ENCODE measurements around the gene ZSWIM5.

Gene ZSWIM5

GRCh38 chr1:45051005-45051772 lies 155.2 kb downstream of the ZSWIM5 start:
- ATAC-seq (replicated peaks; ENCODE audit: extremely low read depth, poor library complexity, severe bottlenecking), result peak; percentile 65
- Mint-ChIP-seq H3K4me3 (peak overlapping the region; percentile 62), H3K9me3 (no peaks in the 10 kb centered on the region), H3K4me1 (peaks cover 7% of the 10 kb centered on the region), H3K27me3 (no peaks in the 10 kb centered on the region), H3K27ac (ENCODE audit: low read depth) (peak overlapping the region; percentile 92), H3K36me3 (ENCODE audit: insufficient read depth) (no peaks in the 10 kb centered on the region)
- DNase-seq (ENCODE audit: low spot score in 2 of 2), result no peak

DNA sequence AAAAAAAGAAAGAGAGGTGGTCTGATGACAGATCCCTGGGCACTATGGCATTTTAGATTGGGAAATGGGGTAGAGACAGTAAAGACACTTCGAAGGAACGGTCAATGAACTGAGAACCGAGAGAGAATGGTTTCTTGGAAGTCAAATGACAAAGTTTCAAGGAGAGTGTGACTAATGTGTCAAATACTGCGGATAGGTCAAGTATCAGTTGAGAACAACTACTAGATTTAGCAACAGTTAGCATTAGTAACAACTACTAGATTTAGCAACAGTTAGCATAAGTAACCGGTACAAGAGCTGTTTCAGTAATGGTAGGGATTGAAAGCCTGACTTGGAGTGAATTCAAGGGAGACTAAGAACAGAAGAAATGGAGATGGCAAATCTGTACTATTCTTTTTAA lies 159.4 kb downstream of the ZSWIM5 start:
- H3K27ac Mint-ChIP-seq (ENCODE audit: low read depth), result no peak overlapping the region
- peaks cover 7% of the 10 kb centered on the region for H3K4me1 Mint-ChIP-seq
- H3K27me3 Mint-ChIP-seq, result no peaks in the 10 kb centered on the region
- no peak for ATAC-seq (replicated peaks; ENCODE audit: extremely low read depth, poor library complexity, severe bottlenecking)
- peaks cover 3% of the 10 kb centered on the region for H3K36me3 Mint-ChIP-seq (ENCODE audit: insufficient read depth)
- DNase-seq (ENCODE audit: low spot score in 2 of 2), result no peak
- H3K9me3 Mint-ChIP-seq, result no peaks in the 10 kb centered on the region
- no peak overlapping the region for H3K4me3 Mint-ChIP-seq

- Mint-ChIP-seq H3K4me1 (no peaks in the 10 kb centered on the region), H3K36me3 (ENCODE audit: insufficient read depth) (peaks cover 3% of the 10 kb centered on the region), H3K27me3 (no peaks in the 10 kb centered on the region), H3K9me3 (no peaks in the 10 kb centered on the region), H3K4me3 (no peak overlapping the region), H3K27ac (ENCODE audit: low read depth) (no peak overlapping the region)
- DNase-seq (ENCODE audit: low spot score in 2 of 2), result no peak
- no peak for ATAC-seq (replicated peaks; ENCODE audit: extremely low read depth, poor library complexity, severe bottlenecking)
These were observed 161.5 kb downstream of the ZSWIM5 start for GRCh38 chr1:45044916-45045315.

GRCh38 chr1:45043094-45043493 lies 163.3 kb downstream of the ZSWIM5 start:
- ATAC-seq (replicated peaks; ENCODE audit: extremely low read depth, poor library complexity, severe bottlenecking), result no peak
- no peaks in the 10 kb centered on the region for H3K9me3 Mint-ChIP-seq
- H3K36me3 Mint-ChIP-seq (ENCODE audit: insufficient read depth), result peaks cover 3% of the 10 kb centered on the region

DNA sequence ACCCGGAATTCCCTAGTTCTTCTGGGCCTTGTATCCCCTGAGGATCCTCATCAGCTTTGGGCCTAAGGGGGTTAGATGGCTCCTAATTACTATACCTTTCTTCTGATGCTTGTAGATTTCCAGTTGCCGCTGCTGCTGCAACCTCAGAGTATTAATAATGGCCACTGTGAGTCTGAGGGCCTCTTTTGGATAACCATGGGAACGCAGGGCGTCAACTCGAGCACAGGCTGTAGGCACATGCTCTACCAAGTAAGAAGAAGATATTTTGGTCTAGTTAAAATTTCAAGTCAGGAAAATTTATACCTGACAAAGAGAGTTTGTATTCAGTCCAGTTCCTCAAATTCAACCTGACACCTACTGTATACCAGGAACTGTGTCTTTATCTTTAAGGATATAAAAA lies 166.1 kb downstream of the ZSWIM5 start:
- no peak overlapping the region for H3K27ac Mint-ChIP-seq (ENCODE audit: low read depth)
- no peaks in the 10 kb centered on the region for H3K27me3 Mint-ChIP-seq
- H3K36me3 Mint-ChIP-seq (ENCODE audit: insufficient read depth), result peaks cover 4% of the 10 kb centered on the region
- DNase-seq (ENCODE audit: low spot score in 2 of 2) (no peak), ATAC-seq (replicated peaks; ENCODE audit: extremely low read depth, poor library complexity, severe bottlenecking) (no peak)
- no peaks in the 10 kb centered on the region for H3K9me3 Mint-ChIP-seq
- no peaks in the 10 kb centered on the region for H3K4me1 Mint-ChIP-seq
- H3K4me3 Mint-ChIP-seq, result no peak overlapping the region

More at GRCh38 chr1:45043094-45043493, 163.3 kb downstream of the ZSWIM5 start:
- no peaks in the 10 kb centered on the region for H3K27me3 Mint-ChIP-seq
- no peaks in the 10 kb centered on the region for H3K4me1 Mint-ChIP-seq
- H3K4me3 Mint-ChIP-seq, result no peak overlapping the region
- DNase-seq (ENCODE audit: low spot score in 2 of 2), result no peak
- no peak overlapping the region for H3K27ac Mint-ChIP-seq (ENCODE audit: low read depth)

GRCh38 chr1:45038661-45039364 lies 167.6 kb downstream of the ZSWIM5 start:
- no peaks in the 10 kb centered on the region for H3K27me3 Mint-ChIP-seq
- H3K9me3 Mint-ChIP-seq, result no peaks in the 10 kb centered on the region
- H3K4me3 Mint-ChIP-seq, result no peak overlapping the region
- H3K36me3 Mint-ChIP-seq (ENCODE audit: insufficient read depth), result peaks cover 4% of the 10 kb centered on the region
- H3K27ac Mint-ChIP-seq (ENCODE audit: low read depth), result no peak overlapping the region
- ATAC-seq (replicated peaks; ENCODE audit: extremely low read depth, poor library complexity, severe bottlenecking), result no peak
- H3K4me1 Mint-ChIP-seq, result no peaks in the 10 kb centered on the region
- no peak for DNase-seq (ENCODE audit: low spot score in 2 of 2)

DNA sequence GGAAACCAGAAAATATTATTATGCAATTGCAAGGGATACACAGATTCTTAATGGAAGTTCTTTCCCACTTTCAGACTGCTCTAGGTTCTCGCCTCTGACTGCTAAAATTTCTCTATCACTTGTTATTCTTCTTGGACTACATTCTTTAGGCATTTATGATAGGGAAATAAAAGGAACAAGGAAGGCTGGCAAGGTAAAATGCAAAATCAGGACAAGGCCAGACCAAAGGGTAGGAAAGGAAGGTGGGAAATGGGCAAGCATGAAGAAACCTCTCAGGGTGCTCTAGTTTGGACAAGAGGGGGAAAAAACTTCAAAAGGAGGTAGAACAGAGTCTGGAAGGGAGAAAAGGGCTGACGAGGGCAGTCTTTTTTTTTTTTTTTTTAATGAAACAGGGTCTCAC lies 168.2 kb downstream of the ZSWIM5 start:
- Mint-ChIP-seq H3K4me1 (no peaks in the 10 kb centered on the region), H3K27me3 (no peaks in the 10 kb centered on the region), H3K4me3 (no peak overlapping the region), H3K36me3 (ENCODE audit: insufficient read depth) (peaks cover 4% of the 10 kb centered on the region), H3K27ac (ENCODE audit: low read depth) (no peak overlapping the region), H3K9me3 (no peaks in the 10 kb centered on the region)
- ATAC-seq (replicated peaks; ENCODE audit: extremely low read depth, poor library complexity, severe bottlenecking), result no peak
- DNase-seq (ENCODE audit: low spot score in 2 of 2), result no peak

DNA sequence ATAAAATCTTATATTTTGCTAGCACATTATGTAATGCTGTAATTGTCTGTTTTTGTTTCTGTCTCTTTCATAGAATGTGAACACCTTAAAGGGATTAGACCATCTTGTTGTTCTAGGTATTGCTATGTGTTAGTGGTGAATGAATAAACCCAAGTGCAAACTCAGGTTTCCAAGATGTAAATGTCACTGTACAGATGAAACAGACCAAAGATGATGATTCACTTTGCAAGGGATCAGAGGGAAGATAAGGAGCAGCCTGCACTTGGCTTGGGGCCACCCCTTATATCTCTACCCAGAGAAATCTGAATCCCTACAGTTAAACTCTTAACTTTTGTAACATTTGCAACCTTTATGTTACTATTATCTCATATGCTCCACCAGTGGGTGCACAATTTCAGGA lies 168.9 kb downstream of the ZSWIM5 start:
- ATAC-seq (replicated peaks; ENCODE audit: extremely low read depth, poor library complexity, severe bottlenecking) (no peak), DNase-seq (ENCODE audit: low spot score in 2 of 2) (no peak)
- H3K36me3 Mint-ChIP-seq (ENCODE audit: insufficient read depth), result peaks cover 4% of the 10 kb centered on the region
- H3K4me1 Mint-ChIP-seq, result no peaks in the 10 kb centered on the region
- H3K4me3 Mint-ChIP-seq, result no peak overlapping the region
- H3K27me3 Mint-ChIP-seq, result no peaks in the 10 kb centered on the region
- no peak overlapping the region for H3K27ac Mint-ChIP-seq (ENCODE audit: low read depth)
- H3K9me3 Mint-ChIP-seq, result no peaks in the 10 kb centered on the region

- Mint-ChIP-seq H3K9me3 (no peaks in the 10 kb centered on the region), H3K27ac (ENCODE audit: low read depth) (no peak overlapping the region), H3K27me3 (no peaks in the 10 kb centered on the region), H3K4me3 (no peak overlapping the region), H3K36me3 (ENCODE audit: insufficient read depth) (peaks cover 3% of the 10 kb centered on the region), H3K4me1 (no peaks in the 10 kb centered on the region)
- no peak for DNase-seq (ENCODE audit: low spot score in 2 of 2)
- no peak for ATAC-seq (replicated peaks; ENCODE audit: extremely low read depth, poor library complexity, severe bottlenecking)
These were observed 170.6 kb downstream of the ZSWIM5 start for GRCh38 chr1:45035631-45036301.

- H3K36me3 Mint-ChIP-seq (ENCODE audit: insufficient read depth), result peaks cover 3% of the 10 kb centered on the region
- ATAC-seq (replicated peaks; ENCODE audit: extremely low read depth, poor library complexity, severe bottlenecking) (no peak), DNase-seq (ENCODE audit: low spot score in 2 of 2) (no peak)
- no peak overlapping the region for H3K4me3 Mint-ChIP-seq
- no peaks in the 10 kb centered on the region for H3K9me3 Mint-ChIP-seq
- no peaks in the 10 kb centered on the region for H3K27me3 Mint-ChIP-seq
- H3K4me1 Mint-ChIP-seq, result no peaks in the 10 kb centered on the region
- H3K27ac Mint-ChIP-seq (ENCODE audit: low read depth), result no peak overlapping the region
These were observed 173.0 kb downstream of the ZSWIM5 start for GRCh38 chr1:45033356-45033755.

DNA sequence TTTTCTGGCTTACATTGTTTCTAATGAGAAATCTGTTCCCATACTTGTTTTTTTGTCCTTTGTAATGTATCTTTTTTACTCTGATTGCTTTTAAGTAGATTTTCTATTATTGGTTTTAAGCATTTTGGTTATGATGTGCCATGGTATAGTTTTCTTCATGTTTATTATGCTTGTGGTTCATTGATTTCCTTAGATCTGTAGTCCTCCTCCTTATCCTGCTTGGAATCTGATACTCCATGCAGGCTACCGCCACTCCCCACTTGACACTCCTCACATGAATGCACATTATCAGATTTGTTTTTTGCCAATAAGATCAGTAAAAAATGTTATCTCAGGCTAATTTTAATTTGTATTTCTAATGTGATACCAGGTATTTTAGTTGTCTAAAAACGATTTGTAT lies 173.6 kb downstream of the ZSWIM5 start:
- Mint-ChIP-seq H3K4me3 (no peak overlapping the region), H3K36me3 (ENCODE audit: insufficient read depth) (peaks cover 3% of the 10 kb centered on the region)

GRCh38 chr1:45026446-45026845 lies 180.0 kb downstream of the ZSWIM5 start:
- Mint-ChIP-seq H3K4me1 (no peaks in the 10 kb centered on the region), H3K27me3 (no peaks in the 10 kb centered on the region), H3K36me3 (ENCODE audit: insufficient read depth) (peaks cover 2% of the 10 kb centered on the region), H3K27ac (ENCODE audit: low read depth) (no peak overlapping the region), H3K9me3 (no peaks in the 10 kb centered on the region), H3K4me3 (no peak overlapping the region)
- DNase-seq (ENCODE audit: low spot score in 2 of 2) (no peak), ATAC-seq (replicated peaks; ENCODE audit: extremely low read depth, poor library complexity, severe bottlenecking) (no peak)

More for the DNA sequence above, 173.6 kb downstream of the ZSWIM5 start:
- DNase-seq (ENCODE audit: low spot score in 2 of 2) (no peak), ATAC-seq (replicated peaks; ENCODE audit: extremely low read depth, poor library complexity, severe bottlenecking) (no peak)
- H3K27me3 Mint-ChIP-seq, result no peaks in the 10 kb centered on the region
- no peaks in the 10 kb centered on the region for H3K9me3 Mint-ChIP-seq
- no peaks in the 10 kb centered on the region for H3K4me1 Mint-ChIP-seq
- H3K27ac Mint-ChIP-seq (ENCODE audit: low read depth), result no peak overlapping the region

GRCh38 chr1:45023663-45024062 lies 182.7 kb downstream of the ZSWIM5 start:
- H3K9me3 Mint-ChIP-seq, result no peaks in the 10 kb centered on the region
- DNase-seq (ENCODE audit: low spot score in 2 of 2) (no peak), ATAC-seq (replicated peaks; ENCODE audit: extremely low read depth, poor library complexity, severe bottlenecking) (no peak)
- H3K27ac Mint-ChIP-seq (ENCODE audit: low read depth), result no peak overlapping the region
- H3K36me3 Mint-ChIP-seq (ENCODE audit: insufficient read depth), result no peaks in the 10 kb centered on the region
- no peaks in the 10 kb centered on the region for H3K27me3 Mint-ChIP-seq
- H3K4me1 Mint-ChIP-seq, result peaks cover 1% of the 10 kb centered on the region
- no peak overlapping the region for H3K4me3 Mint-ChIP-seq
